GM08714 (cell line): ENCODE results near the gene NACC2.
"Not testable (repeated sequence)": the region's sequence is repeated elsewhere in the genome, so short reads cannot be mapped to it uniquely, and the experiment has no call there.

Experiments
- H3K4me3 ChIP-seq: fragments of 200-500 bp; sonication (Bioruptor generic); 2 replicates; pipeline ENCODE4 v1.5.1; 2014; ENCODE audit warnings: mild to moderate bottlenecking, low read length, inconsistent platforms
- ZNF274 ChIP-seq: IDR thresholded peaks from 2 replicates; pipeline ENCODE4 v1.6.1; 2012; ENCODE audit warnings: mild to moderate bottlenecking, low read depth, low read length

Gene NACC2

GRCh38 chr9:136078024-136078423 lies 17.1 kb downstream of the NACC2 start:
- no peak for TF ChIP-seq ZNF274
- H3K4me3 ChIP-seq, result no peak overlapping the region

DNA sequence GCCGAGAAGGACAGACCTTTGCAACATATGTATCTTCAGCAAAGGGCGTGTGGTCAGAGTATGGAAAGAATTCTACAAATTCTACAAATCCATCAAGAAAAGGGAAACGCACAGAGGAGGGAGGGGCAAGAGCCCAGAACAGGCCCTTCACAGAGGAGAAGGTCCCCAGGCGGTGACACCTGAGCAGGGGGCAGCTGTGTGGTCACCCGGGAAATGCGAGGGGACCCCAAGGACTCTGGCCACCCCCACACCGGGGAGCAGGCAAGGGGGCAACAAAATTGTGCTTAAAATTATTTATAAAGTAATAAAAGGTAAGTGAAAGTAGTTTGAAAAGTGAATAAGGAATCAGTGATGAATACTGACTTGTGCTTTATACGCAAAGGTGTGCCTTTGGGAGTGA lies 17.6 kb downstream of the NACC2 start:
- TF ChIP-seq ZNF274, result no peak

DNA sequence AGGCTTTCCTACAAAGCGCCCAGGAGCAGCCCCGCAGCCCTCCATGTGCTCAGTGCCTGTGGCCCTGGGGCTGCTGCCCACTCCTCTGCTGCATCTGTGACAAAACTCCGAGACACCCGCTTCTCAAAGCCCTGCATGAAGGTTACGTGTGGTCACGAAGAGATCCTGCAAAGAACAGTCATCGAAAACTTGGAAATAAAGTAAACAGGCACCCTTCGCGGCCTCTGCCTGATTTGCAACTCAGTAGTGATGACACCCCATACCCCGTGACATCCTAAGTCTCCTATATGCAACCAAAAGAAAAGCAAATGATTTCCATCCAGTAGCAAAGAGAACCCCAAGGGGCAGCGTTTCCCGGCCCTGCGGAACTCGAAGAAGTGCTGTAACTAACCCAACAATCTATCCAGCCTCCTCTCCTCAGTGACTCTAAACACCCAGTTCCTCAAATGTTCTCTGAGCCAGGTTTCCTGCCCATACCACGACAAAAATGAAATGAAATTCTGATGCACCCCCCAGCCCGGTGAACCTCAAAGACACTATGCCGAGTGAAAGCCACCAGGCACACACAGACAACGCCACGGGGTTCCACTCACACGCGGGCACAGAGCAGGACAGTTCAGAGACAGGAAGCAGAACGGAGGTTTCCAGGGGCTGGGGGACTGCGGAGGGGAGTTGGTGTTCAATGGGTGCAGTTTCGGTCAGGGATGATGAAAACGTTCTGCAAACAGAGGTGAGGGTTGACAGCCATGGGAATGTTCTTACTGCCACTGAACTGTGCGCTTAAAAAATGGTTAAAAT lies 19.0 kb downstream of the NACC2 start:
- no peak overlapping the region for H3K4me3 ChIP-seq
- TF ChIP-seq ZNF274, result no peak

More for the DNA sequence above, 17.6 kb downstream of the NACC2 start:
- no peak overlapping the region for H3K4me3 ChIP-seq

DNA sequence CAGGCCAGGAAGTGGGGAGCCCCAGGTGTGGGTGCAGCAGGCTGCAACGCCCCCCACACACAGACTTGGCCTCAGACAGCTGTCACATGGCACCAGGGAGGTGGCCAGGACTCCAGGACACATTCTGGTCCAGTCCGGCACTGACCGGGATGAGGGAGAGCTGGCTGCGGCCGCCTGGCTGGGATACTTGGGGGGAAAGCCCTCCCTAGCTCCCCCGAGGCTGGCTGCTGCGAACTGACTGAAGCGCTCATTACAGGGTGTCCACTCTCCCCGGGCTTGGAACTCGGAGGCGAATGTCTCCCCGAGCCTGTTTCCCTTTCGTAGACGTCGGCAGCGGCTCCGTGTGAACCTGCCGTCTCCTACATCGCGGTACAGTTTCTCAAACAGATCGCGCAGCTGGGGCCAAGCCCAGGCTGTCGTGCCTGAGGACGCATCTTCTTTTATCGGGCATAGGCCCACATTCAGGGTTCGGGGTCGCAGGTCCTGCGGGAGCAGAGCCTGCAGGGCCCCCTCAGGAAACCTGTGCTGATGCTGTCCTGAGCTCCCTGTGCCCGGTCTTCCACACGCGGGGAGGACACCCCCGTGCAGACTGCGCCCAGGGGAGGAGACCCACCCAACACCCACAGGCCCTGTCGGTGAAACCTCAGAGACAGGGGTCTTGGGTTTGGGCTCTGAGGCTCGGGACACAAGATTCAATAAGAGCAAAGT lies 19.8 kb downstream of the NACC2 start:
- TF ChIP-seq ZNF274, result no peak
- no peak overlapping the region for H3K4me3 ChIP-seq

GRCh38 chr9:136074706-136075105 lies 20.4 kb downstream of the NACC2 start:
- H3K4me3 ChIP-seq, result no peak overlapping the region
- no peak for TF ChIP-seq ZNF274

- H3K4me3 ChIP-seq, result no peak overlapping the region
- TF ChIP-seq ZNF274, result no peak
Measured at GRCh38 chr9:136062657-136063439, 32.2 kb downstream of the NACC2 start.

DNA sequence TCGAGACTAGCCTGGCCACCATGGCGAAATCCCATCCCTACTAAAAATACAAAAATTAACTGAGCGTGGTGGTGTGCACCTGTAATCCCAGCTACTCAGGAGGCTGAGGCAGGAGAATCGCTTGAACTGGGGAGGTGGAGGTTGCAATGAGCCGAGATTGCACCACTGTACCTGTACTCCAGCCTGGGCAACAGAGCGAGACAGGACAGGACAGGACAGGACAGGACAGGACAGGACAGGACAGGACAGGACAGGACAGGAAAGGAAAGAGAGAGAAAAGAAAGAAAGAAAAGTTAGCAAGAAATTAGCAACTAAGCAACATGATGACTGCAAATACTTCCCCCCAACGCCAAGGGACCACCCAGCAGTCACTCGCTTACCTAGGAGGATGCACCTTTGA lies 33.2 kb downstream of the NACC2 start:
- not testable (repeated sequence) for H3K4me3 ChIP-seq

DNA sequence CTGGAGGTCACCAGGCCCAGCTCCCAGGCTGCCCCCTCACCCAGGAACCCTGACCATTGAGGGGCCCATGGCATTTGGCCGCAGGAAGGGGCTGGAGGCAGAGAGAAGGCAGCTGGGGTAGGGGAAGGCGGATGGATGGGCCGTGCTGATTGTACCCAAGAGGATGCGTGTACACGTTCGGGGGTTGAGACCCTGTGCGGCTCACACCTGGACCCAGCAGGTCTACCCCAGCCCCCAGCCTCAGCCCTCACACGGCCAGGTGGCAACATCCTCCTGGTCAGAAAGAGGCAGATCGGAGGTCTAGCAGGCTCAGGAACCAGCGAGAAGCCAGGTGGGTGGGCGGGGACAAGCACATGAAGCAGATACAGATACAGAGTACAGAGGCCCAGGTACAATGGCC lies 33.7 kb downstream of the NACC2 start:
- no peak overlapping the region for H3K4me3 ChIP-seq
- TF ChIP-seq ZNF274, result no peak

DNA sequence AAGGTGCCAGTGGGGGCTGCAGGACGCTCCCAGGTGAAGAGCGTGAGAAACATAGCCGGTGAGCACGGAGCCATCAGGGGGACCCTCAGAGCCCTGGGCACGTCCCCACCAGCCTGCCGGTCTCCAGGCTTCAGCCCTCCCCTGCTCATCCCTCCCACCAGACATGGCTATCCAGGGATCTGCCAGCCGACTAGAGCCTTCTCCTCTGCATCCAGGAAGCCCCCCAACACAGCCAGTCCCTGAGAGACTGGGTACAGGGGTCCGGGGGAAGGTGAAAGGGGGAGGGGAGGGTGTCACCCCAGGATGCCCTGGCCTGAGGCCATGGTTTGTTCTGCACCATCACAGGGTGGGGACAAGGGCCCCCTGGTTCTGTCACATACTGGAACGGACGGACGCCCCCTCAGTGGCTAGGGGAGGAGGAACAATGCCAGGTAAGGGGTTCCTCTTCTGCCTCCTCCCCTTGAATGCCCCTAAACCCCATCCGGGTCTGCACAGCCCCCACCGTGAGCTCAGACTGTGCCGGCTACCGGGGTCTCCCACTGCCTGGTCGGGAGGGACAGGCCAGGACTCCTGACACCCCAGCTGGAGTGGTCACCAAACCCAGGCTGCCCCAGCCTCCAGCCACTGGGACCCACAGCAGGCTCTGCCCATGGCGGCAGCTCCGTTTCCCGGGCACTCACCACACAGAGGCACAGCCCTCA lies 34.3 kb downstream of the NACC2 start:
- no peak for TF ChIP-seq ZNF274
- H3K4me3 ChIP-seq, result no peak overlapping the region

GRCh38 chr9:136059851-136060670 lies 35.0 kb downstream of the NACC2 start:
- TF ChIP-seq ZNF274, result no peak
- H3K4me3 ChIP-seq, result no peak overlapping the region

DNA sequence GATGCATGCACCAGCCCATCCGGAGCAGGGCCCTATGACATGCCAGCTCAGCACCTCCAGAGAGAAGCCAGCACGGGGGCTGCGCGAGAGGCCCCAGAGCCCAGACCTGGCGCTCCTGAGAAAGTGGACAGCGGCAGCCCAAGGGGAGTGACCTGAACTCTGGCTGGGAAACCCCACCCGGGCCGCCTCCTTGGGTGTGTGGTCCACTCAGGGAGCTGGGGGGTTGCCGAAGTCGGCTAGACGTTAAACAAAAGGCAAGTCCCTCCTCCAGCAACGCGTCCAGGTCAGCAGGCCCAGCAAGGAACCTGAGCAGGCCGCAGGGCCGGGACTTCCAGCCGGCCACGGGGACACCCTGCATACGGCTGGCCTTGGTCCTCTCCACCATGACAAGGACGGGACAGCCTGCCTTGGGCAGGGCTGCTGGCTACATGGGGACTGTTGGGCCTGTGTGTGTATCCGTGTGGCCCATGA lies 35.7 kb downstream of the NACC2 start:
- TF ChIP-seq ZNF274, result no peak

DNA sequence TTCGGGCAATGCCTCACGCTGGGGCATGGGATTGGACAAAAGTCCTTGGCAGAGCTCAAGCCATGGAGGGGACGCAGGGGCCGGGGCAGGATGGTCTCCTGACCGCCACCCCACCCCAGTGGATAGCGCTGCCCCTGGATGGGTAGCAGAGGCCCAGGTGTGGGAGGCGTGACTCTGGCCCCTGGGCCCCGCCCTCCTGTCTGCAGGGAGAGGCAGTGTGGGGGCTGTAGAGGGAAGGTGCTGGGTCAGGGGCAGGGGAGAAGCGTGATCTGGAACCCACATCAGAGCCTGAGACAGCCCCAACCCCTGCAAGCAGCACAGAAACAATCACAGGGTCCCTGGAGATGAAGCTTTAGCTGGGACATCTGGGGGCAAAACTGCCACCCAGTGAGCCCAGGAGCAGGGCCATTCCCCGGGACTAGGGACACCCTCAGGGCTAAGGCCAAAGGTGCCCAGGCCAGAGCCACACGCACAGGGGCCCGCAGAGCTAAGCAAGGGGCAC lies 36.2 kb downstream of the NACC2 start:
- H3K4me3 ChIP-seq, result no peak overlapping the region
- TF ChIP-seq ZNF274, result no peak

More for the DNA sequence above, 35.7 kb downstream of the NACC2 start:
- no peak overlapping the region for H3K4me3 ChIP-seq

- no peak overlapping the region for H3K4me3 ChIP-seq
- no peak for TF ChIP-seq ZNF274
Measured at GRCh38 chr9:136058084-136058483, 37.0 kb downstream of the NACC2 start.
